ENCODE results near the gene PDE11A.

GRCh38 chr2:177665328-177665727, 407.2 kb downstream of the PDE11A start:
- TF ChIP-seq CTCF (conservative IDR thresholded peaks at IDR 0.05) (no peak), ZFX (IDR thresholded peaks at IDR 0.05) (no peak)

All from C4-2B (cell line).